GM18520 (cell line): ENCODE measurements around the gene OLR1.
"Not testable (repeated sequence)": the region's sequence is repeated elsewhere in the genome, so short reads cannot be mapped to it uniquely, and the experiment has no call there.

Experiments
- ATAC-seq: cut with Tn5 transposase; IDR thresholded peaks from one replicate; pipeline ENCODE4 v1.9.1; 2021; ENCODE audit not compliant: unreplicated experiment

OLR1 gene

DNA sequence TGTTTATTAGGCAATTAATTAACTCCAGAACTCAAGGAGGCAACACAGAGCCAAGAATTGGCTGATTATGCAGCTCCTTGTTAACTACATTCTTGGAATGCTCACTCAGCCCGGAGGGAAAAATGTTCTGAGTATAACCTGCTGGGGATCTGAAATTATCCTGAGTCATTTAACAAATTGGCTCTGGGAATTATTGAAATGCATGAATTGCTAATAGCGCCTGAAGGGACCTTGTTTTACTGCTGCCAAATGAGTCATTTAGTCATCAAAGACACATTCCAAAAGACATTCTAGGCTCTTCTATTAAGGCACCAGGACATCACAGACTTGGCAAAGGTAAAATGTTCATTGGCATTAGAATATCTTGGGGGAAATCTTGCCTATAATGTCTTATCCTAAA lies 19.9 kb upstream of the OLR1 start:
- no peak for ATAC-seq

GRCh38 chr12:10190558-10191388 lies 18.8 kb upstream of the OLR1 start:
- ATAC-seq, result peak; percentile 93

DNA sequence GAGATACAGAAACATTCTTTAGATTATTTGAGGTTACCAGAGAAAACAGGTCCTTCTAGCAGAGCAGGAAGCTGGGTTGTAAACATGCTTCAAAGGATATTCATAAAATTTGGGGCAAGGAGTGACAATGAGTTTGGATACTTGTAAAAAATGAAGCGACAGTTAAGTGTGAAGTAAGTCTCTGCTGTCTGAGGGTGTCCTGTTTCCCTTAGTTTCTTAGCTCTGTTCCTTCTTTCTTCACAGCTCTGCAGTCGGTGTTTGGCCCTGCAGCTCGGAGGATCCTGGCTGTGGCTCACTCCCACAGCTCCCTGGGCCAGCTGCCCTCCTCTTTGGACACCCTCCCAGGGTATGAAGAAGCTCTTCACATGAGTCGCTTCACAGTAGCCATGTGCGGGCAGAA lies 17.7 kb upstream of the OLR1 start:
- ATAC-seq, result no peak

DNA sequence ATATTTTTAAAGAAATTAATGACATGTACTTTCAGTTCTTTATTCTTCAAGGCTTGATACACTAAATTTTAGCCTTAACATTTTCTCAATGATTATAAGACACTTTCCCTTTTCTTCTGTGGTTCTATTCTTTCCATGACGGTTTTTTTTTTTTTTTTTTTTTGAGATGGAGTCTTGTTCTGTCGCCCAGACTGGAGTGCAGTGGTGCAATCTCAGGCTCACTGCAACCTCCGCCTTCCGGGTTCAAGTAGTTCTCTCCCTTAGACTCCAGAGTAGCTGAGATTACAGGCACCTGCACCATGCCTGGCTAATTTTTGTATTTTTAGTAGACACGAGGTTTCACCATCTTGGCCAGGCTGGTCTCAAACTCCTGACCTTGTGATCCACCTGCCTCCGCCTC lies 15.0 kb upstream of the OLR1 start:
- not testable (repeated sequence) for ATAC-seq

GRCh38 chr12:10186299-10186698 lies 14.4 kb upstream of the OLR1 start:
- ATAC-seq, result no peak

DNA sequence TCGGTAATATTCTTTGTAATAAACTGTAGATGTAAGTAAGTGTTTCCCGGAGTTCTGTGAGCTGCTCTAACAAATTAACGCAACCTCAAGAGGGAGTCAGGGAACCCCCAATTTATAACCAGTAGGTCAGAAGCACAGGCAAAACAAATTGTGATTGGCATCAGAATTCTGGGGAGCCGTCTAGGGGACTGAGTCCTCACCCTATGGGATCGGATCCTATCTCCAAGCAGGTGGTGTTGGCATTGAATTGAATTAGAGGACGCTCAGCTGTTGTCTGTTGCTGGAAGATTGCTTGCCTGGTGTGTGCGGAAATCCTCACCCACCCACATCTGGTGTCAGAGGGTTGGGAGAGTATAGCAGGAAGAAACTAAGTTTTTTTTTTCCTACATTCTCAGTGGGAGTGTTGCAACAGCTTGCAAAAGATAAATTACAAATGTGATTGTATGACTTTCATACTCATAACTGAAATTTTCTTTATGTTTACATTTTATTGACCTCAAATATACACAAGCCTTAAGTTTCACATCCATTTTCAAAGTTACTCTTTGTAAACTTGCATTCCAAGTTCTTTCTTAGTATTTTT lies 12.4 kb upstream of the OLR1 start:
- ATAC-seq, result no peak

DNA sequence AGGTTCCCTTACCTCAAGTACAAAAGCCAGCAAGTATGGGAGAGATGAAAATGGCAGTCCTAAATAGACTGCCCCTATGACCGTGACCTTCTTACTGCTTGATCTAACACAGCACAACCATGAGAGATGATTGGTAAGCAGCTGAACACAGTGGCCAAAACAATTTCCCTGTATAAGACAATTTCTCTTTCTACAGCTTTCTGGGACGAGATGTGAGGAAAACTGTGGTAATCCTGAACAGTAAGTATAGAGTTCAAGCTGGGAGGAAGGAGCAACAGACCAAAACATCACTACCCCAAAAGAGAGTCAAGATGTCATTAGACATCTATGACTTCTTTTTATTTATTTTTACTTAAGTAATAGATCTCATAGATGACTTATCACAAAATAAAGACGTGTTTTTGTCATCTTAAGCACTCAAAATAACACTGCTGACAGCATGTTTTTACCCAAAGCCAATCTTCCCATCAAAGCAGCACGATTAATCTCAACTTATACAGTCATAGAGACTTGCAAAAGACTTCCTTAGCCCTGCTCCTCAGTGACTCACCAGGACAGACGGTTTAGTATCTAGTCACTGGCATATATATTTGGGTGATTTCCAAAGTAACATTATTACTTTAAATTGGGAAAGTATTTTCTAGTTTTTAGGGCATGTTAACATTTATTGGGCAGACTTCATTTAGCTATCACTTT lies 10.6 kb upstream of the OLR1 start:
- no peak for ATAC-seq

DNA sequence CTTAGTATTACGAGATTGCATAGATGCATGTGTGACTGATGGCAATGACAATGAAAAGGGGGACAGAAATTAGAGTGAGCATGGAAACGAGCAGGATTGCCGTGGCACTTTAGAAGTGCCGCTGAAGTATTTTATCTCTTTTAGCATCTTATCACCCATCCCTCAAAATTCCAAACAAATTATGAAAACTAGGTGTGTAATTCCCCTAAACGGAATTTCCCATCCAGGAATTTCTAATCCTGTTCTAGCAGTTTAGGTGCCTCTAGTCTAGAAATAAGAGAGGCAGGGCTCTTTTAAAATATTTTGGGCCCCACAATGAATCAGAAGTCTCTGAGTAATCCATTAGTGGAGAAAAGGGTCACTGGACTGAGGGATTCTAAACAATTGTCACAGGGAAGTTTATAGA lies 7.8 kb upstream of the OLR1 start:
- ATAC-seq, result no peak

- no peak for ATAC-seq
Measured at GRCh38 chr12:10178821-10179220, 6.9 kb upstream of the OLR1 start, which contains the start of gene TMEM52B. TSS of gene TMEM52B (plus strand) at chr12:10179032. CDS start at chr12:10179575, 543 bp downstream.

DNA sequence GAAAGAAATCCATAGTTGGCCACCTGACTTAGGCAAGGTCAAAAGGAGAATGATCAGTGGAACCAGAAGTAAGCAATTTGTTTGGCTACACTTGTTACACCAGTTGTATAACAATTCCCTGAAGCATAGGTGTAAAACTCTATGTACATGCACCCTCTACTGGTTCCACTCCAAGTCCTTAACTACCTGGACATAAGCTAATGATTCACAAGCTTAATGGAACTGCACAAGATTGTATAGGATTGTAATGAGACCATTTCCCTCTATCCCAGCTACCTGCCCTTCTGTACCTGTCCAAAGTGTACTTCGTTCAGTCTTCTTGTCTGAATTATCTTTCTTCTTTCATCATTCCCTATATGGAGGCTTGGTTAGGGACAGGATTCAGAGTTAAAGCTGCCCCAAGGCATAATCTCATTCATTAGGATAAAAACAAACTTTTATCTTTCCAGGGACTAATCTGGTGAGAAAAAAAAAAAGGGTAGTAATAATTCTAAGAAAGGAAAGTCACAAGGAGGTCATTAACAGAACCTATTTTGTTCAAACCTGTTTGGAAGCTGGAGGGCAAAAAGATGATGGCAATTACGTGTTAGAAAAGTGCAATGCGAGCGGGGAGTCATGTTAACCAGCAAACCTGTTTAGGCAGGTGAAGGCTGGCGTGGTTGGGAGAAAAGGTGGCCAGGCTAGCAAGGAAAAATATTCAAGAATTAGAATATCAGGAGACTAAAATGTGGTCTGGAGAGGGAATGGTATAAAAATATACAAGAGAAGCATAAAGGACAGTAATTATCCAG lies 4.1 kb upstream of the OLR1 start:
- ATAC-seq, result no peak

- no peak for ATAC-seq
Measured at GRCh38 chr12:10174986-10175614, 3.2 kb upstream of the OLR1 start.

DNA sequence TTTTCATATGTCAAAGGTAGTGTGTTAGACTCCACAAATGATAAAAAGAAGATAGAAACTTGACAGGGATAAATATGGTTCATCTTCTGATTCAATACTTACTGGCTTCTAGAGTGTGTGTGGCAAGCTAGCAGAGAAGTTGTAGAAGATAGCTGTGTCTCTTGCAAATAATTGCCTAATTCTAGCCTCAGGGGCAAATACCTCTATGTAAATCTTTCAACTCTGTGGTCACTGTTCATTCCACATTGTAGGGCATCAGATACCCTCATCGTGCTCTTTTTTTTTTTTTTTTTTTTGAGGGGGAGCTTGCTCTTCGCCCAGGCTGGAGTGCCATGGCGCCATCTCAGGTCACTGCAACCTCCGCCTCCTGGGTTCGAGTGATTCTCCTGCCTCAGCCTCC lies 1.7 kb downstream of the OLR1 start:
- ATAC-seq, result no peak

- no peak for ATAC-seq
Measured at GRCh38 chr12:10169104-10169503, 2.8 kb downstream of the OLR1 start.

- ATAC-seq, result no peak
Measured at GRCh38 chr12:10167599-10167998, 4.3 kb downstream of the OLR1 start.

- ATAC-seq, result no peak
Measured at GRCh38 chr12:10165421-10165820, 6.5 kb downstream of the OLR1 start.

GRCh38 chr12:10163084-10163483 lies 8.8 kb downstream of the OLR1 start:
- no peak for ATAC-seq

DNA sequence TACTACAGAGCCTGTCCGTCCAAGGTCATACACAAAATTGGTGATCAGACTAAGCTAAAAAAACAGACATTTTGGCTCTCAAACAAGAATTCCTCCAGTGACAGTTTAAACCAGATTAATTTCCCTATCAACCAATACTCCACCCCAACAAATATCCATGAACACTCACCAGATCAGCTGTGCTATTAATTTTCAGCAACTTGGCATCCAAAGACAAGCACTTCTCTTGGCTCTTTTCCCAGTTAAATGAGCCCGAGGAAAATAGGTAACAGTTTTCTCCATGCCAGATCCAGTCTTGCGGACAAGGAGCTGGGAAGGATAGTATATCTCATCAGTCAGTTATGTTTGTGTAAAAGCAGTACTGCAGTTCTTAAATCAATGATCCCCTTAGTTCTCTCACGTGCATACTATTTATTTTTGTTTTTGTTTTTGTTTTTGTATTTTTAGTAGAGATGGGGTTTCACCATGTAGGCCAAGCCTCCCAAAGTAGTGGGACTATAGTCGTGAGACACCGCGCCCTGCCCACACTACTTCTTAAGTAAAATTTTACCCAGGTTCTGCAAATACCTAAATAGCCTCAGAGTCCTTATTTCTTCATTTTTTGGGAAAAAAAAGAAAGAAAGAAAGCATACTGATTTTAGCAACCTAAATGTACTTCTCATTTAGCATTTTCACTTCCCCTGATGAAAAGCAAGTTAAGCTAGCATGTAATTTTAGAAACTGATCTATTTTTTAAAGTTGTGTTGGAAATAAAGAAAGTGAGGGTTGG lies 11.1 kb downstream of the OLR1 start:
- ATAC-seq, result no peak

DNA sequence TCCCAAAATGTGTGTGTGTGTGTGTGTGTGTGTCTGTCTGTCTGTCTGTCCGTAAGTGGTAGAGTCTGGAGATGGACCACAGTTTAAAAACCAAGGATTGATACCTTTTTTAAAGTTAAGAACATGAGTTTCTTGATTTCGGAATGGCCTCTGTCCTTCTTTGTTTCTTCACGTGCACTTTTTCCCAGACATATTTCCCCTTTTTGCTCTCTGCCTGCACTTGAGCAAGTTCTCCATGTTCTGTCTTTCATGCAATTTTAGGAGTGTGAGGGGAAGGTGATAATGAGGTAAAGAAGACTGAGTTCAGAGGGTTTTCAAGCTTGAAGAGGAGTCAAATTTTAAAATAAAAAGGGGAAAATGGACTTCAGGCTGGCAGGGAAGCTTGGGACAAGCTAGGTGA lies 12.7 kb downstream of the OLR1 start:
- no peak for ATAC-seq

DNA sequence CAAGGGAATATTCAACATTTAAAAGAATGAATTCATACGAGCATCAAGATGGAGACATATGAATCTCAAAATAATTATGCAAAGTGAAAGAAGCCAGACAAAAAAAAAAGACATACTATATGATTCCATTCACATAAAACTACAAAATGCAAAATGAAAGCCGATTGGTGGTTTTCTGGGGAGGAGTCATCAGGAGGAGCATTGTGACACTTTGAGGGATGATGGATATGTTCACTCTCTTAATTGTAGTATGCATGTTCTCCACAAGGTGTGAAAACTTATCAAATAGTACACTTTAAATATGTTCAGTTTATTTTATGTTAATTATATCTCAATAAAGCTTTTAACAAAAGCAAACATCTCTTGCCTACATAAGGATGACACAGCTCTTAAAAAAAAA lies 13.5 kb downstream of the OLR1 start:
- ATAC-seq, result no peak

GRCh38 chr12:10155966-10156365 lies 16.0 kb downstream of the OLR1 start:
- no peak for ATAC-seq
